Endothelial cell (in vitro differentiated cells): ENCODE results near the gene WIZ. TPM values are rescaled to one million over a fixed set of nuclear protein-coding genes. Genes with fewer than 3 reads are reported as not detected.
A peak's percentile ranks its signal among the peaks of the same experiment; 100 is the strongest.
"Not testable (repeated sequence)": the region's sequence is repeated elsewhere in the genome, so short reads cannot be mapped to it uniquely, and the experiment has no call there.

Experiments used
- DNase-seq: peaks from one replicate; pipeline ENCODE4 v3.0.0; 2021; ENCODE audit warnings: low spot score
- H3K27ac Mint-ChIP-seq: one replicate; pipeline ENCODE4 v1.8.0; 2021; ENCODE audit warnings: mixed read lengths, inconsistent platforms; ENCODE audit not compliant: unreplicated experiment
- H3K27me3 Mint-ChIP-seq: one replicate; pipeline ENCODE4 v1.8.0; 2021; ENCODE audit warnings: mild to moderate bottlenecking, moderate library complexity, mixed read lengths, inconsistent platforms; ENCODE audit not compliant: unreplicated experiment
- H3K36me3 Mint-ChIP-seq: one replicate; pipeline ENCODE4 v1.8.0; 2021; ENCODE audit warnings: mild to moderate bottlenecking, low read depth, mixed read lengths, inconsistent platforms; ENCODE audit not compliant: unreplicated experiment
- H3K4me1 Mint-ChIP-seq: one replicate; pipeline ENCODE4 v1.8.0; 2021; ENCODE audit warnings: mild to moderate bottlenecking, mixed read lengths, inconsistent platforms; ENCODE audit not compliant: unreplicated experiment
- H3K4me3 Mint-ChIP-seq: one replicate; pipeline ENCODE4 v1.8.0; 2021; ENCODE audit warnings: mild to moderate bottlenecking, mixed read lengths, inconsistent platforms; ENCODE audit not compliant: unreplicated experiment
- H3K9me3 Mint-ChIP-seq: one replicate; pipeline ENCODE4 v1.8.0; 2021; ENCODE audit warnings: mixed read lengths, inconsistent platforms; ENCODE audit not compliant: unreplicated experiment
- CTCF ChIP-seq: fragments of 200-600 bp; sonication (generic); IDR thresholded peaks from one replicate; pipeline ENCODE4 v1.5.0; 2021; ENCODE audit warnings: antibody characterized with exemption; ENCODE audit not compliant: unreplicated experiment
- total RNA-seq: library from RNA; stranded (reverse); fragmentation: NEBNext Ultra II Directional; extraction: Animal tissue kit (Norgen Biotek cat#: 25700); gene quantifications from one replicate; pipeline ENCODE4 v1.2.1, GENCODE V29; 2021; ENCODE audit not compliant: unreplicated experiment

WIZ gene
- total RNA-seq, 1 donor from 2014 or later: 79.0 TPM

DNA sequence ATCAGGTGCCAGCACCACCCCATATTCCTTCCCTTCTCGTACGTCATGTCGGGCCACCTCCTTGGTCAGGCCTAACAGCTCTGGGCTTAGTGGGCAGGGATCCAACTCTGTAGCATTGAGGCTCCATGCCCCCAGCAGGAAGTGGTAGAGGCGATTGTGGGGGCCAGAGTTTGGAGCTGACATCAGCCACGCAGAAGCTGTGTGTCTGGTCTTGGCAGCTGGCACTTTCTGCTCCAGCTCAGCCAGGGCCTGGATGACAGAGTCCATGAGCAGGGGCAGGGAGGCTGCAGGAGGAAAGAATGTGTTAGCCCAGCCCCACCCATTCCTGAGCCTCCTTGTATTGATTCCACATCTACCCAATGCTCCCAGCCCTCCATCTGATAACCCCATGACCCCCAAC is 26.6 kb upstream of the WIZ start:
- Mint-ChIP-seq H3K27me3 (peaks cover 2% of the 10 kb centered on the region), H3K27ac (no peak overlapping the region), H3K36me3 (peaks cover 12% of the 10 kb centered on the region), H3K9me3 (peaks cover 15% of the 10 kb centered on the region), H3K4me3 (no peak overlapping the region), H3K4me1 (no peaks in the 10 kb centered on the region)
- TF ChIP-seq CTCF: no peak
- DNase-seq: no peak

GRCh38 chr19:15475611-15476010 is 25.9 kb upstream of the WIZ start:
- no peak overlapping the region for H3K4me3 Mint-ChIP-seq
- peaks cover 12% of the 10 kb centered on the region for H3K36me3 Mint-ChIP-seq
- H3K27me3 Mint-ChIP-seq: peaks cover 2% of the 10 kb centered on the region
- no peak for DNase-seq
- no peaks in the 10 kb centered on the region for H3K4me1 Mint-ChIP-seq
- H3K27ac Mint-ChIP-seq: no peak overlapping the region
- no peak for TF ChIP-seq CTCF
- peaks cover 15% of the 10 kb centered on the region for H3K9me3 Mint-ChIP-seq

- no peaks in the 10 kb centered on the region for H3K4me1 Mint-ChIP-seq
These were observed 25.4 kb upstream of the WIZ start for GRCh38 chr19:15475169-15475568.

DNA sequence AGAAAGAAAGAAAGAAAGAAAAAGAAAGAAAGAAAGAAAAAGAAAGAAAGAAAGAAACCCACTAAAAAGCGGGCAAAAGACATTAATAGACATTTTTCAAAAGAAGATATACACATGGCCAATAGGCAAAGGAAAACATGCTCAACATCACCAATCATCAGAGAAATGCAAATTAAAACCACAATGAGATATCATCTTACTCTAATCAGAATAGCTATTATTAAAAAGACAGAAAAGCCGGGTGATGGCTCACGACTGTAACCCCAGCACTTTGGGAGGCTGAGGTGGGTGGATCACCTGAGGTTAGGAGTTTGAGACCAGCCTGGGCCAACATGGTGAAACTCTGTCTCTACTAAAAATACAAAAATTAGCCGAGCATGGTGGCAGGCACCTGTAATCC is 24.1 kb upstream of the WIZ start:
- Mint-ChIP-seq H3K36me3 (peaks cover 12% of the 10 kb centered on the region), H3K9me3 (peaks cover 18% of the 10 kb centered on the region), H3K27me3 (peaks cover 11% of the 10 kb centered on the region)
- not testable (repeated sequence) for H3K4me3 Mint-ChIP-seq, H3K27ac Mint-ChIP-seq, DNase-seq, H3K4me1 Mint-ChIP-seq

More at GRCh38 chr19:15475169-15475568, 25.4 kb upstream of the WIZ start:
- TF ChIP-seq CTCF: no peak
- Mint-ChIP-seq H3K27me3 (peaks cover 3% of the 10 kb centered on the region), H3K36me3 (peaks cover 12% of the 10 kb centered on the region), H3K4me3 (peak overlapping the region; percentile 3), H3K27ac (no peak overlapping the region), H3K9me3 (peaks cover 15% of the 10 kb centered on the region)
- DNase-seq: no peak

- H3K4me3 Mint-ChIP-seq: no peak overlapping the region
- H3K4me1 Mint-ChIP-seq: peaks cover 5% of the 10 kb centered on the region
- no peak overlapping the region for H3K27ac Mint-ChIP-seq
- no peak for DNase-seq
- peaks cover 15% of the 10 kb centered on the region for H3K27me3 Mint-ChIP-seq
- peaks cover 13% of the 10 kb centered on the region for H3K36me3 Mint-ChIP-seq
- peaks cover 16% of the 10 kb centered on the region for H3K9me3 Mint-ChIP-seq
- no peak for TF ChIP-seq CTCF
These were observed 21.9 kb upstream of the WIZ start for GRCh38 chr19:15471639-15472101.
